Breast epithelium (tissue), 4 donors: ENCODE data around the gene WWC1. TPM values are rescaled to one million over a fixed set of nuclear protein-coding genes. Genes with fewer than 3 reads are reported as not detected.

Source experiments
- DNase-seq, 2 donors: peaks; one replicate each; pipeline ENCODE4 v3.0.0-alpha.2; 2019; ENCODE audit warnings: low spot score in 2 of 2
- H3K27ac ChIP-seq, 2 donors: fragments of 200-600 bp; sonication (generic) in 1 of 2; one replicate each; pipeline ENCODE4 v1.5.1; 2016 to 2019; ENCODE audit warnings: mild to moderate bottlenecking in 1 of 2
- H3K27me3 ChIP-seq, 2 donors: fragments of 200-600 bp; sonication (generic) in 1 of 2; one replicate each; pipeline versions ENCODE4 v1.5.1 to v1.6.0; 2017 to 2019; ENCODE audit warnings: control low read depth in 1 of 2, mild to moderate bottlenecking in 1 of 2
- H3K36me3 ChIP-seq: fragments of 200-600 bp; one replicate; pipeline ENCODE4 v1.5.1; 2019
- H3K4me1 ChIP-seq, 2 donors: fragments of 200-600 bp; sonication (generic); one replicate each; pipeline ENCODE4 v1.5.1; 2016 to 2019; ENCODE audit warnings: control low read depth in 1 of 2
- H3K4me3 ChIP-seq, 3 donors: fragments of 200-600 bp; sonication (generic); 1 replicate in 2 of 3; 2 replicates in 1 of 3; pipeline ENCODE4 v1.5.1; 2016 to 2019; ENCODE audit warnings: mild to moderate bottlenecking in 3 of 3, moderate library complexity in 2 of 3
- H3K9me3 ChIP-seq, 2 donors: fragments of 200-600 bp; sonication (generic) in 1 of 2; one replicate each; pipeline ENCODE4 v1.5.1; 2016 to 2019; ENCODE audit warnings: control low read depth in 1 of 2
- POLR2A ChIP-seq: fragments of 450-650 bp; IDR thresholded peaks from one replicate; pipeline ENCODE4 v1.6.1; 2016; ENCODE audit warnings: antibody characterized with exemption, mild to moderate bottlenecking, moderate library complexity
- POLR2AphosphoS5 ChIP-seq, 3 donors: sonication (generic); formaldehyde crosslinking; IDR thresholded peaks; one replicate each; pipeline ENCODE4 v1.6.1; 2017; ENCODE audit warnings: antibody characterized with exemption in 3 of 3
- intact Hi-C: fragments of 100-400 bp; cut with DNase I; formaldehyde crosslinking; loops from one replicate; pipeline ENCODE4 v1.15.1; 2023; ENCODE audit warnings: low total_unique reads
- total RNA-seq, 3 donors: library from RNA; depleted of rRNA; stranded (reverse); fragments of >200 nt; gene quantifications; one replicate each; pipeline ENCODE4 v1.1.0, GENCODE V29; 2016
- TF ChIP-seq, protein P1 (sequence below), 3 donors: fragments of 450-650 bp; IDR thresholded peaks; one replicate each; pipeline ENCODE4 v1.5.1; 2016 to 2017; ENCODE audit warnings: antibody characterized with exemption in 3 of 3, mild to moderate bottlenecking in 3 of 3, moderate library complexity in 3 of 3

The WWC1 gene
- total RNA-seq, 3 donors from 2014 or later = 0.96 to 59.9 (median 59.6) TPM

GRCh38 chr5:168489059-168489458 lies 197.6 kb downstream of the WWC1 start:
- intact Hi-C loops = no loop called here
- H3K9me3 ChIP-seq = no peaks in the 10 kb centered on the region
- no peaks in the 10 kb centered on the region for H3K27me3 ChIP-seq
- no peak for TF ChIP-seq POLR2A
- no peak for TF ChIP-seq POLR2AphosphoS5 (IDR thresholded peaks at IDR 0.05)
- TF ChIP-seq, protein P1, sequence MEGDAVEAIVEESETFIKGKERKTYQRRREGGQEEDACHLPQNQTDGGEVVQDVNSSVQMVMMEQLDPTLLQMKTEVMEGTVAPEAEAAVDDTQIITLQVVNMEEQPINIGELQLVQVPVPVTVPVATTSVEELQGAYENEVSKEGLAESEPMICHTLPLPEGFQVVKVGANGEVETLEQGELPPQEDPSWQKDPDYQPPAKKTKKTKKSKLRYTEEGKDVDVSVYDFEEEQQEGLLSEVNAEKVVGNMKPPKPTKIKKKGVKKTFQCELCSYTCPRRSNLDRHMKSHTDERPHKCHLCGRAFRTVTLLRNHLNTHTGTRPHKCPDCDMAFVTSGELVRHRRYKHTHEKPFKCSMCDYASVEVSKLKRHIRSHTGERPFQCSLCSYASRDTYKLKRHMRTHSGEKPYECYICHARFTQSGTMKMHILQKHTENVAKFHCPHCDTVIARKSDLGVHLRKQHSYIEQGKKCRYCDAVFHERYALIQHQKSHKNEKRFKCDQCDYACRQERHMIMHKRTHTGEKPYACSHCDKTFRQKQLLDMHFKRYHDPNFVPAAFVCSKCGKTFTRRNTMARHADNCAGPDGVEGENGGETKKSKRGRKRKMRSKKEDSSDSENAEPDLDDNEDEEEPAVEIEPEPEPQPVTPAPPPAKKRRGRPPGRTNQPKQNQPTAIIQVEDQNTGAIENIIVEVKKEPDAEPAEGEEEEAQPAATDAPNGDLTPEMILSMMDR (IDR thresholded peaks at IDR 0.05) = no peak
- peaks cover 8% of the 10 kb centered on the region for H3K36me3 ChIP-seq
- no peaks in the 10 kb centered on the region for H3K4me1 ChIP-seq
- H3K27ac ChIP-seq = no peak overlapping the region
- H3K4me3 ChIP-seq = no peak overlapping the region
- DNase-seq = no peak

DNA sequence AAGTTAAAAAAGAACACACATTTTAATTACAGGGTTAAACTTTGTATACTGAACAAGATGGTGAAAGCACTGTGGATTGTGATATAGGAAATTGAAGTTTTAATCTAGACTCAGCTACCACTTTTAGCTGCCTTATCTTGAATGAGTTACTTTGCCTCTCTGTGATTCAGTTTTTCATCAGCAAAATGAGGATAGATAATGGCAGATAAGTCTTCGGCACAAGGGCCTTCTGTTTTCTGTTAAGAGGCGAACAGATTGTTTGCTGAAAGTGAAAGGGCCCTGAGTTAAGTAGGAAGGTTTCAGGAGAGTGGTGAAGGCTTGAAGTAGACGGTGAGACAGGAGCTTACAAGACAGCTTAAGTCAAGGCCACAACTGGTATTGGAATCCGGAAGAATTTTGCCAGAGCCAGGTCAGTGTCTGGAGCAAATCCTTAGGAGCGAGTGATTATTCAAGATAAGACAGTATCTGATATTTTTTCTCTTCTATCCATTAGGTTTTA lies 202.7 kb downstream of the WWC1 start:
- DNase-seq = no peak
- no peak for TF ChIP-seq POLR2A
- no peak for TF ChIP-seq POLR2AphosphoS5 (IDR thresholded peaks at IDR 0.05)
- TF ChIP-seq, protein P1 (IDR thresholded peaks at IDR 0.05) = no peak

GRCh38 chr5:168502563-168503237 lies 211.3 kb downstream of the WWC1 start:
- Histone ChIP-seq H3K27me3 (no peaks in the 10 kb centered on the region), H3K4me1 (no peaks in the 10 kb centered on the region), H3K4me3 (no peak overlapping the region), H3K36me3 (no peaks in the 10 kb centered on the region), H3K27ac (no peak overlapping the region), H3K9me3 (no peaks in the 10 kb centered on the region)
- no peak for DNase-seq
- TF ChIP-seq POLR2AphosphoS5 (IDR thresholded peaks at IDR 0.05) (no peak), POLR2A (no peak)
- TF ChIP-seq, protein P1 (IDR thresholded peaks at IDR 0.05) = no peak
- intact Hi-C loops = no loop called here

More for the DNA sequence above, 202.7 kb downstream of the WWC1 start:
- no peak overlapping the region for H3K4me3 ChIP-seq
- peaks cover 21% of the 10 kb centered on the region for H3K36me3 ChIP-seq
- no peaks in the 10 kb centered on the region for H3K9me3 ChIP-seq
- intact Hi-C loops = no loop called here
- no peaks in the 10 kb centered on the region for H3K27me3 ChIP-seq
- no peak overlapping the region for H3K27ac ChIP-seq
- no peaks in the 10 kb centered on the region for H3K4me1 ChIP-seq

- Histone ChIP-seq H3K36me3 (peaks cover 12% of the 10 kb centered on the region), H3K4me3 (no peak overlapping the region), H3K4me1 (no peaks in the 10 kb centered on the region), H3K27me3 (no peaks in the 10 kb centered on the region), H3K9me3 (peaks cover 5 to 6% of the 10 kb centered on the region in 2 donors), H3K27ac (no peak overlapping the region)
- no peak for TF ChIP-seq POLR2A
- TF ChIP-seq, protein P1 (IDR thresholded peaks at IDR 0.05) = no peak
- TF ChIP-seq POLR2AphosphoS5 (IDR thresholded peaks at IDR 0.05) = no peak
- intact Hi-C loops = no loop called here
- DNase-seq = no peak
Observed at GRCh38 chr5:168513861-168514428, 222.5 kb downstream of the WWC1 start.

Other genes with a start within 250 kb of the WWC1 start
- 100 to 1,000 TPM in 1 of 3 donors, 10 to 100 TPM in 2; 67.7 to 106 (median 96.4) TPM for gene RARS1, start 194.8 kb downstream of the WWC1 start, total RNA-seq
- gene FBLL1, start 237.7 kb downstream of the WWC1 start, total RNA-seq = 1 to 10 TPM in 1 of 3 donors, under 1 TPM in 2; 0.32 to 1.6 (median 0.33) TPM